ENCODE results near the gene TBCD.

TBCD gene

DNA sequence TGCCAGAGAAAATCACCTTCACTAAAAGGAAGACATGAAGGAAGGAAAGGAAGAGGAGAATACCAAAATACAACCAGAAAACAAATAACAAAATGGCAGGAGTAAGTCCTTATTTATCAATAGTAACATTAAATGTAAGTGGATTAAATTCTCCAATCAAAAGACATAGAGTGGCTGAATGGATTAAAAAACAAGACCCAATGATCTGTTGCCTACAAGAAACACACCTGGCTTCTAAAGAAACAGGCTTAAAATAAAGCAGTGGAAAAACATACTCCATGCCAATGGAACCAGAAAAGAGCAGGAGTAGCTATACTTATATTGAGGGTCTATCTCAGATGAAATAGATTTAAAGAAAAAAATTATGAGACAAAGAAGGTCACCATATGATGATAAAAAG is 241.1 kb downstream of the TBCD start:
- Histone ChIP-seq H3K36me3 (replicated peaks) (no peaks in the 10 kb centered on the region), H3K27ac (no peak overlapping the region), H3K27me3 (replicated peaks) (no peaks in the 10 kb centered on the region), H3K4me3 (ENCODE audit: low read depth, low read length) (no peak overlapping the region)
- in situ Hi-C loops (cut with HindIII; ENCODE audit: low pct_ligation_motif_present, low sequenced_read_pairs), result no loop called here
- TF ChIP-seq, protein P1, sequence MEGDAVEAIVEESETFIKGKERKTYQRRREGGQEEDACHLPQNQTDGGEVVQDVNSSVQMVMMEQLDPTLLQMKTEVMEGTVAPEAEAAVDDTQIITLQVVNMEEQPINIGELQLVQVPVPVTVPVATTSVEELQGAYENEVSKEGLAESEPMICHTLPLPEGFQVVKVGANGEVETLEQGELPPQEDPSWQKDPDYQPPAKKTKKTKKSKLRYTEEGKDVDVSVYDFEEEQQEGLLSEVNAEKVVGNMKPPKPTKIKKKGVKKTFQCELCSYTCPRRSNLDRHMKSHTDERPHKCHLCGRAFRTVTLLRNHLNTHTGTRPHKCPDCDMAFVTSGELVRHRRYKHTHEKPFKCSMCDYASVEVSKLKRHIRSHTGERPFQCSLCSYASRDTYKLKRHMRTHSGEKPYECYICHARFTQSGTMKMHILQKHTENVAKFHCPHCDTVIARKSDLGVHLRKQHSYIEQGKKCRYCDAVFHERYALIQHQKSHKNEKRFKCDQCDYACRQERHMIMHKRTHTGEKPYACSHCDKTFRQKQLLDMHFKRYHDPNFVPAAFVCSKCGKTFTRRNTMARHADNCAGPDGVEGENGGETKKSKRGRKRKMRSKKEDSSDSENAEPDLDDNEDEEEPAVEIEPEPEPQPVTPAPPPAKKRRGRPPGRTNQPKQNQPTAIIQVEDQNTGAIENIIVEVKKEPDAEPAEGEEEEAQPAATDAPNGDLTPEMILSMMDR (IDR thresholded peaks at IDR 0.05; ENCODE audit: low read depth, low read length, missing control alignments), result no peak
- no peak for DNase-seq
